ENCODE measurements around the gene ZNF324B. TPM values are rescaled to one million over a fixed set of nuclear protein-coding genes. Genes with fewer than 3 reads are reported as not detected.

Gene ZNF324B
- total and polyA plus RNA-seq, 2 of the 8 experiments (the other 6 are each of a cell fraction or from before 2014, with no cell fraction given) = 2.9 to 6.0 TPM

DNA sequence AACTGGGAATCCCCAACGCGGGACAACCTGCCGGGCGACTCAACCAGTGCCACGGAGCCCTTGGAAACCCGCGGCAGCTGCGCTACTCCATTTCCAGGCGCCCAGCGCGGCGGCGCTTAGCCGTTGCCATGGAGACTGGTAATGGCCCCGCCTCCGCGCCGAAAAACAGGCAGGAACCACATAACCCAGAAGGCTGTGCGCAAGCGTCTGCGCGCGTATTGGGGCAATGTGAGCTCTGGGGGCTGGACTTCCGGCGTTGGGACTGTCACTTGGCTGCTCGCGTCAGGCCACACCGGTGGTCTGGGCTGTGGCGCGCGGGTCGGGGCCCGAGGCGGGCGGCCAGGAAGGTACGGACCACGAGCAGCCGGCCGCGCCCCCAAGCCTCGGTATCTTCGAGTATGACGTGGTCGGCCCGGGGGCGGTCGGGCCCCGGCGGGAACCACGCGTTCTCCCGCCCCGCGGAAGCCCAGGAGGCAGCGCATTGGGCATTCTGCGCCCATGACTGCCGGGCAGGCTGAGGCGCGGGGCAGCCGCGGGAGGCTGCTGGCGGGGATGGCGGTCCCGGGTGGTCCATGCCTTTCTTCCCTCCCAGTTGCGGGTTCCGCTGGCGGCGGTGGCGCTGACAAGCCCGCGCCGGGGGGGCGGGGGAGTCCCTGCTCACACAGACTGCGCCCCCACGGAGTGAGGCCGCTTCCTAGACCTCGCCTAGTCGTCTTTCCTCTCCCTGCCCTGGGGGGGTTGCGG is at the start of gene ZNF324B (continued):
- TF ChIP-seq BACH1 (IDR thresholded peaks at IDR 0.05; ENCODE audit: low read length) (no peak), POLR2AphosphoS5 (IDR thresholded peaks at IDR 0.05; ENCODE audit: low read depth, low read length) (no peak), PHF8 (conservative IDR thresholded peaks at IDR 0.05; ENCODE audit: low read depth, low read length) (peak; percentile 49), EZH2 (IDR thresholded peaks at IDR 0.05; ENCODE audit: low read depth, low read length, severe bottlenecking) (no peak), JUND (IDR thresholded peaks at IDR 0.05; ENCODE audit: low read length) (no peak), SIX5 (IDR thresholded peaks at IDR 0.05; ENCODE audit: low read depth, low read length) (peak; percentile 75), CBX5 (IDR thresholded peaks at IDR 0.05; ENCODE audit: low read depth, low read length) (no peak)
- TF ChIP-seq, protein P1, sequence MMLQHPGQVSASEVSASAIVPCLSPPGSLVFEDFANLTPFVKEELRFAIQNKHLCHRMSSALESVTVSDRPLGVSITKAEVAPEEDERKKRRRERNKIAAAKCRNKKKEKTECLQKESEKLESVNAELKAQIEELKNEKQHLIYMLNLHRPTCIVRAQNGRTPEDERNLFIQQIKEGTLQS (IDR thresholded peaks at IDR 0.05; ENCODE audit: insufficient read depth, low read depth, low read length) = no peak
- TF ChIP-seq, protein P2, sequence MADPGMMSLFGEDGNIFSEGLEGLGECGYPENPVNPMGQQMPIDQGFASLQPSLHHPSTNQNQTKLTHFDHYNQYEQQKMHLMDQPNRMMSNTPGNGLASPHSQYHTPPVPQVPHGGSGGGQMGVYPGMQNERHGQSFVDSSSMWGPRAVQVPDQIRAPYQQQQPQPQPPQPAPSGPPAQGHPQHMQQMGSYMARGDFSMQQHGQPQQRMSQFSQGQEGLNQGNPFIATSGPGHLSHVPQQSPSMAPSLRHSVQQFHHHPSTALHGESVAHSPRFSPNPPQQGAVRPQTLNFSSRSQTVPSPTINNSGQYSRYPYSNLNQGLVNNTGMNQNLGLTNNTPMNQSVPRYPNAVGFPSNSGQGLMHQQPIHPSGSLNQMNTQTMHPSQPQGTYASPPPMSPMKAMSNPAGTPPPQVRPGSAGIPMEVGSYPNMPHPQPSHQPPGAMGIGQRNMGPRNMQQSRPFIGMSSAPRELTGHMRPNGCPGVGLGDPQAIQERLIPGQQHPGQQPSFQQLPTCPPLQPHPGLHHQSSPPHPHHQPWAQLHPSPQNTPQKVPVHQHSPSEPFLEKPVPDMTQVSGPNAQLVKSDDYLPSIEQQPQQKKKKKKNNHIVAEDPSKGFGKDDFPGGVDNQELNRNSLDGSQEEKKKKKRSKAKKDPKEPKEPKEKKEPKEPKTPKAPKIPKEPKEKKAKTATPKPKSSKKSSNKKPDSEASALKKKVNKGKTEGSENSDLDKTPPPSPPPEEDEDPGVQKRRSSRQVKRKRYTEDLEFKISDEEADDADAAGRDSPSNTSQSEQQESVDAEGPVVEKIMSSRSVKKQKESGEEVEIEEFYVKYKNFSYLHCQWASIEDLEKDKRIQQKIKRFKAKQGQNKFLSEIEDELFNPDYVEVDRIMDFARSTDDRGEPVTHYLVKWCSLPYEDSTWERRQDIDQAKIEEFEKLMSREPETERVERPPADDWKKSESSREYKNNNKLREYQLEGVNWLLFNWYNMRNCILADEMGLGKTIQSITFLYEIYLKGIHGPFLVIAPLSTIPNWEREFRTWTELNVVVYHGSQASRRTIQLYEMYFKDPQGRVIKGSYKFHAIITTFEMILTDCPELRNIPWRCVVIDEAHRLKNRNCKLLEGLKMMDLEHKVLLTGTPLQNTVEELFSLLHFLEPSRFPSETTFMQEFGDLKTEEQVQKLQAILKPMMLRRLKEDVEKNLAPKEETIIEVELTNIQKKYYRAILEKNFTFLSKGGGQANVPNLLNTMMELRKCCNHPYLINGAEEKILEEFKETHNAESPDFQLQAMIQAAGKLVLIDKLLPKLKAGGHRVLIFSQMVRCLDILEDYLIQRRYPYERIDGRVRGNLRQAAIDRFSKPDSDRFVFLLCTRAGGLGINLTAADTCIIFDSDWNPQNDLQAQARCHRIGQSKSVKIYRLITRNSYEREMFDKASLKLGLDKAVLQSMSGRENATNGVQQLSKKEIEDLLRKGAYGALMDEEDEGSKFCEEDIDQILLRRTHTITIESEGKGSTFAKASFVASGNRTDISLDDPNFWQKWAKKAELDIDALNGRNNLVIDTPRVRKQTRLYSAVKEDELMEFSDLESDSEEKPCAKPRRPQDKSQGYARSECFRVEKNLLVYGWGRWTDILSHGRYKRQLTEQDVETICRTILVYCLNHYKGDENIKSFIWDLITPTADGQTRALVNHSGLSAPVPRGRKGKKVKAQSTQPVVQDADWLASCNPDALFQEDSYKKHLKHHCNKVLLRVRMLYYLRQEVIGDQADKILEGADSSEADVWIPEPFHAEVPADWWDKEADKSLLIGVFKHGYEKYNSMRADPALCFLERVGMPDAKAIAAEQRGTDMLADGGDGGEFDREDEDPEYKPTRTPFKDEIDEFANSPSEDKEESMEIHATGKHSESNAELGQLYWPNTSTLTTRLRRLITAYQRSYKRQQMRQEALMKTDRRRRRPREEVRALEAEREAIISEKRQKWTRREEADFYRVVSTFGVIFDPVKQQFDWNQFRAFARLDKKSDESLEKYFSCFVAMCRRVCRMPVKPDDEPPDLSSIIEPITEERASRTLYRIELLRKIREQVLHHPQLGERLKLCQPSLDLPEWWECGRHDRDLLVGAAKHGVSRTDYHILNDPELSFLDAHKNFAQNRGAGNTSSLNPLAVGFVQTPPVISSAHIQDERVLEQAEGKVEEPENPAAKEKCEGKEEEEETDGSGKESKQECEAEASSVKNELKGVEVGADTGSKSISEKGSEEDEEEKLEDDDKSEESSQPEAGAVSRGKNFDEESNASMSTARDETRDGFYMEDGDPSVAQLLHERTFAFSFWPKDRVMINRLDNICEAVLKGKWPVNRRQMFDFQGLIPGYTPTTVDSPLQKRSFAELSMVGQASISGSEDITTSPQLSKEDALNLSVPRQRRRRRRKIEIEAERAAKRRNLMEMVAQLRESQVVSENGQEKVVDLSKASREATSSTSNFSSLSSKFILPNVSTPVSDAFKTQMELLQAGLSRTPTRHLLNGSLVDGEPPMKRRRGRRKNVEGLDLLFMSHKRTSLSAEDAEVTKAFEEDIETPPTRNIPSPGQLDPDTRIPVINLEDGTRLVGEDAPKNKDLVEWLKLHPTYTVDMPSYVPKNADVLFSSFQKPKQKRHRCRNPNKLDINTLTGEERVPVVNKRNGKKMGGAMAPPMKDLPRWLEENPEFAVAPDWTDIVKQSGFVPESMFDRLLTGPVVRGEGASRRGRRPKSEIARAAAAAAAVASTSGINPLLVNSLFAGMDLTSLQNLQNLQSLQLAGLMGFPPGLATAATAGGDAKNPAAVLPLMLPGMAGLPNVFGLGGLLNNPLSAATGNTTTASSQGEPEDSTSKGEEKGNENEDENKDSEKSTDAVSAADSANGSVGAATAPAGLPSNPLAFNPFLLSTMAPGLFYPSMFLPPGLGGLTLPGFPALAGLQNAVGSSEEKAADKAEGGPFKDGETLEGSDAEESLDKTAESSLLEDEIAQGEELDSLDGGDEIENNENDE (IDR thresholded peaks at IDR 0.05; ENCODE audit: insufficient replicate concordance, low read length) = no peak

Data from H1 (cell line).